ENCODE data around the gene RASSF8.
A peak's percentile ranks its signal among the peaks of the same experiment; 100 is the strongest.

RASSF8 gene

GRCh38 chr12:25994901-25995625 lies 36.6 kb downstream of the RASSF8 start:
- peak; percentile 53 for DNase-seq

GRCh38 chr12:25995906-25996305 lies 37.4 kb downstream of the RASSF8 start:
- DNase-seq: peak; percentile 44

GRCh38 chr12:25996677-25997076 lies 38.2 kb downstream of the RASSF8 start:
- no peak for DNase-seq

- DNase-seq: peak; percentile 97
Measured at GRCh38 chr12:25997201-25997963, 38.9 kb downstream of the RASSF8 start.

- no peak for DNase-seq
Measured at GRCh38 chr12:26000898-26001297, 42.4 kb downstream of the RASSF8 start.

- no peak for DNase-seq
Measured at GRCh38 chr12:26001530-26001929, 43.0 kb downstream of the RASSF8 start.

- no peak for DNase-seq
Measured at GRCh38 chr12:26003065-26003464, 44.6 kb downstream of the RASSF8 start.

- DNase-seq: no peak
Measured at GRCh38 chr12:26007566-26007965, 49.1 kb downstream of the RASSF8 start.

- no peak for DNase-seq
Measured at GRCh38 chr12:26009593-26009992, 51.1 kb downstream of the RASSF8 start.

- DNase-seq: peak; percentile 51
Measured at GRCh38 chr12:26010293-26010821, 51.9 kb downstream of the RASSF8 start.

GRCh38 chr12:26011099-26011498 lies 52.6 kb downstream of the RASSF8 start:
- peak; percentile 69 for DNase-seq

- no peak for DNase-seq
Measured at GRCh38 chr12:26014085-26014484, 55.6 kb downstream of the RASSF8 start.

- no peak for DNase-seq
Measured at GRCh38 chr12:26016516-26016915, 58.0 kb downstream of the RASSF8 start.

- peak; percentile 45 for DNase-seq
Measured at GRCh38 chr12:26017484-26018211, 59.2 kb downstream of the RASSF8 start.

GRCh38 chr12:26018926-26019325 lies 60.4 kb downstream of the RASSF8 start:
- no peak for DNase-seq

- no peak for DNase-seq
Measured at GRCh38 chr12:26021534-26021933, 63.1 kb downstream of the RASSF8 start.

- DNase-seq: no peak
Measured at GRCh38 chr12:26022043-26022442, 63.6 kb downstream of the RASSF8 start.

GRCh38 chr12:26026713-26027112 lies 68.2 kb downstream of the RASSF8 start:
- no peak for DNase-seq

- DNase-seq: no peak
Measured at GRCh38 chr12:26027401-26027800, 68.9 kb downstream of the RASSF8 start.

GRCh38 chr12:26028953-26029735 lies 70.7 kb downstream of the RASSF8 start:
- DNase-seq: peak; percentile 53

GRCh38 chr12:26029736-26030022 lies 71.2 kb downstream of the RASSF8 start:
- DNase-seq: no peak

GRCh38 chr12:26030371-26030770 lies 71.9 kb downstream of the RASSF8 start:
- DNase-seq: no peak

- no peak for DNase-seq
Measured at GRCh38 chr12:26031318-26031717, 72.8 kb downstream of the RASSF8 start.

Measured in fibroblast of skin of right quadriceps (primary cell).